ENCODE measurements around the gene KLHL29. TPM values are rescaled to one million over a fixed set of nuclear protein-coding genes. Genes with fewer than 3 reads are reported as not detected.

Gene KLHL29
- total RNA-seq, 1 donor: 14.7 TPM

- DNase-seq (ENCODE audit: low read depth): no peak
- no peak overlapping the region for H3K4me3 ChIP-seq (ENCODE audit: low read depth, low read length)
Observed at GRCh38 chr2:23532391-23533337, 147.7 kb downstream of the KLHL29 start.

GRCh38 chr2:23533338-23533695, 148.3 kb downstream of the KLHL29 start:
- TF ChIP-seq, protein P1, sequence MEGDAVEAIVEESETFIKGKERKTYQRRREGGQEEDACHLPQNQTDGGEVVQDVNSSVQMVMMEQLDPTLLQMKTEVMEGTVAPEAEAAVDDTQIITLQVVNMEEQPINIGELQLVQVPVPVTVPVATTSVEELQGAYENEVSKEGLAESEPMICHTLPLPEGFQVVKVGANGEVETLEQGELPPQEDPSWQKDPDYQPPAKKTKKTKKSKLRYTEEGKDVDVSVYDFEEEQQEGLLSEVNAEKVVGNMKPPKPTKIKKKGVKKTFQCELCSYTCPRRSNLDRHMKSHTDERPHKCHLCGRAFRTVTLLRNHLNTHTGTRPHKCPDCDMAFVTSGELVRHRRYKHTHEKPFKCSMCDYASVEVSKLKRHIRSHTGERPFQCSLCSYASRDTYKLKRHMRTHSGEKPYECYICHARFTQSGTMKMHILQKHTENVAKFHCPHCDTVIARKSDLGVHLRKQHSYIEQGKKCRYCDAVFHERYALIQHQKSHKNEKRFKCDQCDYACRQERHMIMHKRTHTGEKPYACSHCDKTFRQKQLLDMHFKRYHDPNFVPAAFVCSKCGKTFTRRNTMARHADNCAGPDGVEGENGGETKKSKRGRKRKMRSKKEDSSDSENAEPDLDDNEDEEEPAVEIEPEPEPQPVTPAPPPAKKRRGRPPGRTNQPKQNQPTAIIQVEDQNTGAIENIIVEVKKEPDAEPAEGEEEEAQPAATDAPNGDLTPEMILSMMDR (IDR thresholded peaks at IDR 0.05; ENCODE audit: insufficient read depth, low read depth, low read length): no peak

More at GRCh38 chr2:23532391-23533337, 147.7 kb downstream of the KLHL29 start:
- TF ChIP-seq, protein P1 (IDR thresholded peaks at IDR 0.05; ENCODE audit: insufficient read depth, low read depth, low read length): no peak

DNA sequence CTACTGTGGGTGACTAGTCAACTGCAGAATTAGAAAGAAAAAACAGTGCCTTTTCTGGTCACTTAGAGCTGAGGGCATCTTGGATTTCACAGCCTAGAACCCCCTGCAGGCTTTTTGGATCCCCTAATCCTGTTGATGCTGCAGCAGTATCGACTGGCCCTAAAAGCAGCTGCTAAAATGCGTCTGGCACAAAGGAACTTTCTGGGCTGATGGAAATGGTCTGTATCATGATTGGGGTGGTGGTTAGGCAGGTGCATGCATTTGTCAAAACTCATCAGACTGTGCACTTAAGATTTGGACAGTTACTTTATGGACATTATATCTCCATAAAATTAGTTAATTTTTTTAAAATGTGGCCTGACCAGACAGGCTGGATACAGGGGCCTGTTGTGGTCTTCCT, 149.8 kb downstream of the KLHL29 start:
- H3K4me3 ChIP-seq (ENCODE audit: low read depth, low read length): no peak overlapping the region
- TF ChIP-seq, protein P1 (IDR thresholded peaks at IDR 0.05; ENCODE audit: insufficient read depth, low read depth, low read length): no peak
- no peak for DNase-seq (ENCODE audit: low read depth)

More at GRCh38 chr2:23533338-23533695, 148.3 kb downstream of the KLHL29 start:
- no peak for DNase-seq (ENCODE audit: low read depth)
- H3K4me3 ChIP-seq (ENCODE audit: low read depth, low read length): no peak overlapping the region

DNA sequence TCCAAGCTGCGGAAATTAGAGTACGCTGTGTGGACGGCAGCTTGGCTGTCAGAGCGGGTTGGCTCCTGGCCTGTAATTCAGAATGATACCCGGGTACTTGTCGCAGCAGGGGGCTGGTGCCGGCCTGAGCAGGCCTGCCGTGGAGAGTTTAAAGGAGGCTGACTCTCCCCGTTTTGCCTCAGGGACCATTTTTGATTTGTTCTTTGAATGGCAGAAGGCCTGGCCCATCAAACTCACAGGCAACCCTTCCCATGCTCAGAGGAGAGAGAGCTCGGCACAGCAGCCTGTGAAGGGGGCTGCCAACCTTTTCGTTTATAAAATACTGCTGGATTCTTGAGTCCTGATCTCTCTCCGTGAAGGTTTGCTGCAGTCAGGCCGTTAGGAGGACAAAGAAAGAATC, 151.3 kb downstream of the KLHL29 start:
- no peak overlapping the region for H3K4me3 ChIP-seq (ENCODE audit: low read depth, low read length)
- TF ChIP-seq, protein P1 (IDR thresholded peaks at IDR 0.05; ENCODE audit: insufficient read depth, low read depth, low read length): no peak

DNA sequence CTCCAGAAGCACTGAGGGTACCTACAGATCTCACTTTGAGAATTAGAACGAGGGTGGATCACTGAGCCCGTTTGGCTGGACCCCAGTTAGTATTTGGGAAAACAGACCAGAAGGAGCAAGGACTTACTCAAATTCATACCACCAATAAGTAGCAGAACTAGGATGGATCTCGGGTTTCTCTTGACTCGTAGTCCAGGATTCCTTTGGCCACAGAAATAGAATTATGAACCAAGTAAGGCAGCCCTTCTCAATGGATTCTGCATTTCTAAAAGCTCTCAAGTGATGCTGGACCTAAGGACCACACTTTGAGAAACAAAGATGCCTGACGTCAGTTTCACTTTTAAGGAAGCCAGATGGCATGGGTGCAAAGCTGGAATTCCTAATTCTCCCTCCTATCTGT, 153.0 kb downstream of the KLHL29 start:
- no peak for DNase-seq (ENCODE audit: low read depth)
- no peak overlapping the region for H3K4me3 ChIP-seq (ENCODE audit: low read depth, low read length)
- TF ChIP-seq, protein P1 (IDR thresholded peaks at IDR 0.05; ENCODE audit: insufficient read depth, low read depth, low read length): no peak

More for the DNA sequence above, 151.3 kb downstream of the KLHL29 start:
- DNase-seq (ENCODE audit: low read depth): no peak

GRCh38 chr2:23538566-23538965, 153.6 kb downstream of the KLHL29 start:
- no peak for DNase-seq (ENCODE audit: low read depth)
- TF ChIP-seq, protein P1 (IDR thresholded peaks at IDR 0.05; ENCODE audit: insufficient read depth, low read depth, low read length): no peak
- no peak overlapping the region for H3K4me3 ChIP-seq (ENCODE audit: low read depth, low read length)

Measured in fibroblast of villous mesenchyme (primary cell).